Esophagus squamous epithelium (tissue), 5 donors: Measurements from ENCODE around the gene DNAJA4. TPM values are rescaled to one million over a fixed set of nuclear protein-coding genes. Genes with fewer than 3 reads are reported as not detected.

Experiments used
- DNase-seq: peaks from one replicate; lab custom pipeline; 2025; lab: John Stamatoyannopoulos, UW
- H3K27ac ChIP-seq, 4 donors: fragments of 200-600 bp; sonication (generic); one replicate each; pipeline ENCODE4 v1.5.1; 2016 to 2019; ENCODE audit warnings: mild to moderate bottlenecking in 1 of 4
- H3K27me3 ChIP-seq, 4 donors: fragments of 200-600 bp; sonication (generic); 1 replicate in 3 of 4; 2 replicates in 1 of 4; pipeline versions ENCODE4 v1.5.1 to v1.6.0; 2017 to 2021; ENCODE audit warnings: antibody characterized with exemption in 1 of 4
- H3K36me3 ChIP-seq, 3 donors: fragments of 200-600 bp; sonication (generic); one replicate each; pipeline ENCODE4 v1.5.1; 2016 to 2019
- H3K4me1 ChIP-seq, 3 donors: fragments of 200-600 bp; sonication (generic); one replicate each; pipeline ENCODE4 v1.5.1; 2017 to 2019
- H3K4me3 ChIP-seq, 4 donors: fragments of 200-600 bp; sonication (generic); 1 replicate in 3 of 4; 2 replicates in 1 of 4; pipeline ENCODE4 v1.5.1; 2016 to 2019; ENCODE audit warnings: mild to moderate bottlenecking in 2 of 4, moderate library complexity in 1 of 4
- H3K9me3 ChIP-seq, 3 donors: fragments of 200-600 bp; sonication (generic); one replicate each; pipeline ENCODE4 v1.5.1; 2016 to 2019
- POLR2A ChIP-seq, 4 donors: fragments of 450-650 bp; IDR thresholded peaks; one replicate each; pipeline ENCODE4 v1.6.1; 2017; ENCODE audit warnings: antibody characterized with exemption in 4 of 4, mild to moderate bottlenecking in 4 of 4, moderate library complexity in 3 of 4
- WGBS, 2 donors: methylation state at CpG; one replicate each; pipeline ENCODE4 v1.1.5; 2018; 5-methylcytosine and 5-hydroxymethylcytosine counted together
- intact Hi-C: fragments of 100-400 bp; cut with DNase I; formaldehyde crosslinking; loops from one replicate; pipeline ENCODE4 v1.15.0; 2022
- total RNA-seq, 4 donors: library from RNA; depleted of rRNA; stranded (reverse); fragments of >200 nt; gene quantifications; one replicate each; pipeline ENCODE4 v1.1.0, GENCODE V29; 2016
- TF ChIP-seq, protein P1 (sequence below), 6 experiments: fragments of 450-650 bp in 4 of 6; fragments of 200-600 bp in 2 of 6; sonication (generic) in 2 of 6; IDR thresholded peaks; one replicate each; pipeline ENCODE4 v1.5.1; 2016 to 2019; ENCODE audit warnings: antibody characterized with exemption in 6 of 6, mild to moderate bottlenecking in 4 of 6, moderate library complexity in 4 of 6
- donor health status: DM: yes; HTN: yes; CAD: no.

Gene DNAJA4
- total RNA-seq, 4 donors from 2014 or later, result 7.9 to 24.0 (median 15.7) TPM

- Histone ChIP-seq H3K9me3 (no peaks in the 10 kb centered on the region), H3K4me3 (no peak overlapping the region), H3K27me3 (no peaks in the 10 kb centered on the region), H3K36me3 (no peaks in the 10 kb centered on the region), H3K4me1 (peaks cover 0 to 7% (median 3%) of the 10 kb centered on the region in 3 donors), H3K27ac (no peak overlapping the region)
- intact Hi-C loops, result no loop called here
- no peak for DNase-seq
- WGBS, 2 donors, result 83 to 90% methylated on average over 3 of the region's 3 CpGs
- TF ChIP-seq POLR2A (IDR thresholded peaks at IDR 0.05), result no peak
- TF ChIP-seq, protein P1, sequence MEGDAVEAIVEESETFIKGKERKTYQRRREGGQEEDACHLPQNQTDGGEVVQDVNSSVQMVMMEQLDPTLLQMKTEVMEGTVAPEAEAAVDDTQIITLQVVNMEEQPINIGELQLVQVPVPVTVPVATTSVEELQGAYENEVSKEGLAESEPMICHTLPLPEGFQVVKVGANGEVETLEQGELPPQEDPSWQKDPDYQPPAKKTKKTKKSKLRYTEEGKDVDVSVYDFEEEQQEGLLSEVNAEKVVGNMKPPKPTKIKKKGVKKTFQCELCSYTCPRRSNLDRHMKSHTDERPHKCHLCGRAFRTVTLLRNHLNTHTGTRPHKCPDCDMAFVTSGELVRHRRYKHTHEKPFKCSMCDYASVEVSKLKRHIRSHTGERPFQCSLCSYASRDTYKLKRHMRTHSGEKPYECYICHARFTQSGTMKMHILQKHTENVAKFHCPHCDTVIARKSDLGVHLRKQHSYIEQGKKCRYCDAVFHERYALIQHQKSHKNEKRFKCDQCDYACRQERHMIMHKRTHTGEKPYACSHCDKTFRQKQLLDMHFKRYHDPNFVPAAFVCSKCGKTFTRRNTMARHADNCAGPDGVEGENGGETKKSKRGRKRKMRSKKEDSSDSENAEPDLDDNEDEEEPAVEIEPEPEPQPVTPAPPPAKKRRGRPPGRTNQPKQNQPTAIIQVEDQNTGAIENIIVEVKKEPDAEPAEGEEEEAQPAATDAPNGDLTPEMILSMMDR (IDR thresholded peaks at IDR 0.05), result no peak
These were observed 5.1 kb upstream of the DNAJA4 start for GRCh38 chr15:78259232-78259631.

- no peaks in the 10 kb centered on the region for H3K36me3 ChIP-seq
- no peaks in the 10 kb centered on the region for H3K27me3 ChIP-seq
- H3K9me3 ChIP-seq, result no peaks in the 10 kb centered on the region
- no peak for TF ChIP-seq POLR2A (IDR thresholded peaks at IDR 0.05)
- TF ChIP-seq, protein P1 (IDR thresholded peaks at IDR 0.05), result no peak
- DNase-seq, result no peak
- no peak overlapping the region for H3K4me3 ChIP-seq
- intact Hi-C loops, result no loop called here
- WGBS, 2 donors, result 54 to 65% methylated on average over 2 of the region's 2 CpGs
- no peak overlapping the region for H3K27ac ChIP-seq
- peaks cover 5 to 17% (median 5%) of the 10 kb centered on the region in 3 donors for H3K4me1 ChIP-seq
These were observed 3.9 kb upstream of the DNAJA4 start for GRCh38 chr15:78260489-78260888.

DNA sequence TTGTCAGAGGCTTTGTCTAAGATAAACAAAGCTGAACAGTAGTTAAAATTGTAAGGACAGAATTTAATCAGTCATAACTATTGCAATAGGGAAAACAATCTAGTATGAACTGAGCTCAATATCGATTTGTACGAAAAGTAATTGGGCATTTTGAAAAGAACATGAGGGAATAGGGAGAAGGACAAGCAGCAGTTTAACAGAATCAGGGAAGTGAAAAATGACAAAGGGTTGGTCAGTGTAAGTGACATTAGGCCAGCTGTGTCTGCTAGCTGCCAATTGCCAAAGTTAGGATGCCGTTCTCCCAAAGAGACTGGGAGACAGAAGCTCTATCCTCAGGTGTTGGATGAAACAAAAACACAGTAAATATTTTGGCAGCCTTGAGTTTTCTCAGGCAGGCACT, 3.3 kb upstream of the DNAJA4 start:
- H3K27me3 ChIP-seq, result no peaks in the 10 kb centered on the region
- no peaks in the 10 kb centered on the region for H3K9me3 ChIP-seq
- H3K36me3 ChIP-seq, result no peaks in the 10 kb centered on the region
- intact Hi-C loops, result no loop called here
- no peak overlapping the region for H3K4me3 ChIP-seq
- WGBS, 2 donors, result 66 to 75% methylated on average over 3 of the region's 3 CpGs
- peaks cover 9 to 23% (median 11%) of the 10 kb centered on the region in 3 donors for H3K4me1 ChIP-seq
- TF ChIP-seq, protein P1 (IDR thresholded peaks at IDR 0.05), result no peak
- TF ChIP-seq POLR2A (IDR thresholded peaks at IDR 0.05), result no peak
- DNase-seq, result no peak
- no peak overlapping the region for H3K27ac ChIP-seq

- H3K27me3 ChIP-seq, result no peaks in the 10 kb centered on the region
- H3K36me3 ChIP-seq, result no peaks in the 10 kb centered on the region
- H3K27ac ChIP-seq, result peak overlapping the region in 1 of 4 donors; percentile 81
- WGBS, 2 donors, result 94% methylated on average over 6 of the region's 7 CpGs; no CpG with 5 or more reads in 1 of the 2 donors
- no peak overlapping the region for H3K4me3 ChIP-seq
- H3K9me3 ChIP-seq, result no peaks in the 10 kb centered on the region
- peaks cover 13 to 36% (median 18%) of the 10 kb centered on the region in 3 donors for H3K4me1 ChIP-seq
- TF ChIP-seq POLR2A (IDR thresholded peaks at IDR 0.05), result no peak
- TF ChIP-seq, protein P1 (IDR thresholded peaks at IDR 0.05), result no peak
- no peak for DNase-seq
- intact Hi-C loops, result no loop called here
These were observed 996 bp upstream of the DNAJA4 start for GRCh38 chr15:78263351-78263781.

- Histone ChIP-seq H3K4me3 (peak overlapping the region; percentile 55 to 86 (median 64)), H3K27me3 (no peaks in the 10 kb centered on the region), H3K4me1 (peaks cover 13 to 36% (median 18%) of the 10 kb centered on the region in 3 donors), H3K36me3 (no peaks in the 10 kb centered on the region), H3K9me3 (no peaks in the 10 kb centered on the region), H3K27ac (peak overlapping the region; percentile 81 to 87 (median 86))
- no CpG with 5 or more reads among the region's 23 CpGs for WGBS, 2 donors
- intact Hi-C loops, result no loop called here
- TF ChIP-seq, protein P1 (IDR thresholded peaks at IDR 0.05), result no peak
- no peak for TF ChIP-seq POLR2A (IDR thresholded peaks at IDR 0.05)
- no peak for DNase-seq
These were observed 457 bp upstream of the DNAJA4 start for GRCh38 chr15:78263907-78264303.
